22Rv1 (cell line): Measurements from ENCODE around the gene CCDC180.

Experiments used
- ZFX ChIP-seq: fragments of 450-650 bp; IDR thresholded peaks from 2 replicates; pipeline ENCODE4 v1.6.1; 2017; ENCODE audit warnings: antibody characterized with exemption, borderline replicate concordance
- TF ChIP-seq, protein P1 (sequence below): fragments of 450-650 bp; IDR thresholded peaks from 2 replicates; pipeline ENCODE4 v1.5.1; 2017; ENCODE audit warnings: mild to moderate bottlenecking

DNA sequence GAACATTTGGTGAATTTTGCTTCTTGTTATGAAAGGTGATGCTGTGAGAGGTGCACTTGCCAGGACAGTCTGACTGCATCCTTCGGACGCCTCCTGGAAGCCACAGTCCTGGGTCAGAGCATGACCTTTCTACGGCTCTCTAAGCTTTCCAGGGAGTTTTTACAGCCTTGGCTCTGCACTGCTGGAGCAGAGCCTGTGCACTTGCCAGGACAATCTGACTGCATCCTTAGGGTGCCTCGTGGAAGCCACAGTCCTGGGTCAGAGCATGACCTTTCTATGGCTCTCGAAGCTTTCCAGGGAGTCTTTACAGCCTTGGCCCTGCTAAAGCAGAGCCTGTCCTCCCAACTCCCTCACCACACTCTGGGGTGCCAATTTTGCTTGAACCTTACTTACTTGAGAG, 49.6 kb downstream of the CCDC180 start:
- TF ChIP-seq, protein P1, sequence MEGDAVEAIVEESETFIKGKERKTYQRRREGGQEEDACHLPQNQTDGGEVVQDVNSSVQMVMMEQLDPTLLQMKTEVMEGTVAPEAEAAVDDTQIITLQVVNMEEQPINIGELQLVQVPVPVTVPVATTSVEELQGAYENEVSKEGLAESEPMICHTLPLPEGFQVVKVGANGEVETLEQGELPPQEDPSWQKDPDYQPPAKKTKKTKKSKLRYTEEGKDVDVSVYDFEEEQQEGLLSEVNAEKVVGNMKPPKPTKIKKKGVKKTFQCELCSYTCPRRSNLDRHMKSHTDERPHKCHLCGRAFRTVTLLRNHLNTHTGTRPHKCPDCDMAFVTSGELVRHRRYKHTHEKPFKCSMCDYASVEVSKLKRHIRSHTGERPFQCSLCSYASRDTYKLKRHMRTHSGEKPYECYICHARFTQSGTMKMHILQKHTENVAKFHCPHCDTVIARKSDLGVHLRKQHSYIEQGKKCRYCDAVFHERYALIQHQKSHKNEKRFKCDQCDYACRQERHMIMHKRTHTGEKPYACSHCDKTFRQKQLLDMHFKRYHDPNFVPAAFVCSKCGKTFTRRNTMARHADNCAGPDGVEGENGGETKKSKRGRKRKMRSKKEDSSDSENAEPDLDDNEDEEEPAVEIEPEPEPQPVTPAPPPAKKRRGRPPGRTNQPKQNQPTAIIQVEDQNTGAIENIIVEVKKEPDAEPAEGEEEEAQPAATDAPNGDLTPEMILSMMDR: no peak
- TF ChIP-seq ZFX: no peak
